Liver (tissue), 9 donors: ENCODE measurements around the gene KLF11. TPM values are rescaled to one million over a fixed set of nuclear protein-coding genes. Genes with fewer than 3 reads are reported as not detected.

ENCODE experiments used
- DNase-seq: peaks from one replicate; pipeline ENCODE4 v3.0.0-alpha.2; 2017; ENCODE audit warnings: low spot score
- H3K27ac ChIP-seq, 2 donors: one replicate each; pipeline ENCODE4 v1.7.0; 2013; ENCODE audit warnings: inconsistent platforms in 2 of 2, low read length in 2 of 2, control low read depth in 1 of 2, low read depth in 1 of 2, mild to moderate bottlenecking in 1 of 2
- H3K27me3 ChIP-seq, 4 donors: one replicate each; pipeline versions ENCODE4 v1.6.1 to v1.7.0; 2013; ENCODE audit warnings: low read length in 3 of 4, inconsistent platforms in 1 of 4, mild to moderate bottlenecking in 1 of 4, moderate library complexity in 1 of 4; ENCODE audit not compliant: control insufficient read depth in 4 of 4, insufficient read depth in 4 of 4
- H3K36me3 ChIP-seq, 4 donors: one replicate each; pipeline versions ENCODE4 v1.6.1 to v1.7.0; 2013; ENCODE audit warnings: low read length in 3 of 4, mild to moderate bottlenecking in 3 of 4, low read depth in 1 of 4, moderate library complexity in 1 of 4; ENCODE audit not compliant: control insufficient read depth in 4 of 4, insufficient read depth in 3 of 4
- H3K4me1 ChIP-seq, 4 donors: one replicate each; pipeline versions ENCODE4 v1.6.1 to v1.7.0; 2013; ENCODE audit warnings: low read length in 3 of 4, mild to moderate bottlenecking in 3 of 4, moderate library complexity in 1 of 4; ENCODE audit not compliant: control insufficient read depth in 4 of 4, insufficient read depth in 4 of 4
- H3K4me3 ChIP-seq, 3 donors: one replicate each; pipeline versions ENCODE4 v1.6.1 to v1.7.0; 2013; ENCODE audit warnings: low read length in 3 of 3, control low read depth in 1 of 3, low read depth in 1 of 3, mild to moderate bottlenecking in 1 of 3
- H3K9ac ChIP-seq, 2 donors: one replicate each; pipeline ENCODE4 v1.7.0; 2013; ENCODE audit warnings: low read length in 2 of 2, mild to moderate bottlenecking in 2 of 2, moderate library complexity in 2 of 2, control low read depth in 1 of 2, low read depth in 1 of 2
- H3K9me3 ChIP-seq, 4 donors: one replicate each; pipeline versions ENCODE4 v1.6.1 to v1.7.0; 2013; ENCODE audit warnings: low read length in 3 of 4; ENCODE audit not compliant: control insufficient read depth in 4 of 4
- CTCF ChIP-seq: fragments of 150-350 bp; IDR thresholded peaks from 2 replicates; pipeline ENCODE4 v1.5.1; 2017; ENCODE audit warnings: improper control_type of control experiment, low read depth, low read length; ENCODE audit not compliant: missing input control
- EGR1 ChIP-seq, 2 donors: IDR thresholded peaks; 2 replicates each; pipeline ENCODE4 v1.6.1; 2016 to 2018; ENCODE audit warnings: antibody characterized with exemption in 2 of 2, low read depth in 2 of 2
- FOXA1 ChIP-seq: IDR thresholded peaks from 2 replicates; pipeline ENCODE4 v1.6.1; 2016; ENCODE audit warnings: antibody characterized with exemption
- FOXA2 ChIP-seq: IDR thresholded peaks from 2 replicates; pipeline ENCODE4 v1.6.1; 2016; ENCODE audit warnings: antibody characterized with exemption
- HNF4A ChIP-seq, 2 donors: conservative IDR thresholded peaks; 2 replicates each; pipeline ENCODE4 v1.6.1; 2016; ENCODE audit warnings: antibody characterized with exemption in 2 of 2, mild to moderate bottlenecking in 2 of 2
- JUND ChIP-seq, 2 donors: IDR thresholded peaks; 2 replicates each; pipeline ENCODE4 v1.6.1; 2016; ENCODE audit warnings: antibody characterized with exemption in 2 of 2
- MAX ChIP-seq: IDR thresholded peaks from 2 replicates; pipeline ENCODE4 v1.6.1; 2016; ENCODE audit warnings: antibody characterized with exemption
- NR2F2 ChIP-seq: IDR thresholded peaks from 2 replicates; pipeline ENCODE4 v1.6.1; 2016; ENCODE audit warnings: antibody characterized with exemption
- RAD21 ChIP-seq, 2 donors: IDR thresholded peaks; 2 replicates each; pipeline ENCODE4 v1.6.1; 2016; ENCODE audit warnings: antibody characterized with exemption in 2 of 2, mild to moderate bottlenecking in 2 of 2
- RXRA ChIP-seq, 2 donors: IDR thresholded peaks; 2 replicates each; pipeline ENCODE4 v1.6.1; 2017 to 2018; ENCODE audit warnings: antibody characterized with exemption in 2 of 2, mild to moderate bottlenecking in 1 of 2
- SP1 ChIP-seq: IDR thresholded peaks from 2 replicates; pipeline ENCODE4 v1.6.1; 2018; ENCODE audit warnings: antibody characterized with exemption, mild to moderate bottlenecking
- TAF1 ChIP-seq: conservative IDR thresholded peaks from 2 replicates; pipeline ENCODE4 v1.6.1; 2016; ENCODE audit warnings: antibody characterized with exemption, mild to moderate bottlenecking
- YY1 ChIP-seq: IDR thresholded peaks from 2 replicates; pipeline ENCODE4 v1.6.1; 2016; ENCODE audit warnings: antibody characterized with exemption, mild to moderate bottlenecking
- ZBTB33 ChIP-seq: IDR thresholded peaks from 2 replicates; pipeline ENCODE4 v1.6.1; 2016; ENCODE audit warnings: antibody characterized with exemption
- WGBS: extraction: QIAGEN DNeasy Blood & Tissue Kit; methylation state at CpG from one replicate; pipeline ENCODE4 v1.1.7; 2013; 5-methylcytosine and 5-hydroxymethylcytosine counted together
- polyA plus RNA-seq, 2 donors: library from polyadenylated mRNA; stranded (reverse) in 1 of 2; unstranded in 1 of 2; fragments of 200-250 nt in 1 of 2; fragments of >200 nt in 1 of 2; fragmentation: Nextera tagmentation in 1 of 2; extraction: Ambion mirVana in 1 of 2; gene quantifications; one replicate each; pipeline versions ENCODE4 v1.2.1 to v1.2.3, GENCODE V29; 2013 to 2015
- total RNA-seq, 2 donors: library from RNA; depleted of rRNA; stranded (reverse); fragments of >200 nt; gene quantifications; one replicate each; pipeline ENCODE4 v1.2.3, GENCODE V29; 2014
- TF ChIP-seq, protein P1 (sequence below): IDR thresholded peaks from 2 replicates; pipeline ENCODE4 v1.6.1; 2016; ENCODE audit warnings: antibody characterized with exemption, mild to moderate bottlenecking
- donor health status: healthy.
- donor health status: healthy.
- donor health status: healthy.
- donor health status: healthy.
- donor health status: healthy.

The KLF11 gene
- total and polyA plus RNA-seq, 4 donors = 10.5 to 43.0 (median 14.5) TPM

DNA sequence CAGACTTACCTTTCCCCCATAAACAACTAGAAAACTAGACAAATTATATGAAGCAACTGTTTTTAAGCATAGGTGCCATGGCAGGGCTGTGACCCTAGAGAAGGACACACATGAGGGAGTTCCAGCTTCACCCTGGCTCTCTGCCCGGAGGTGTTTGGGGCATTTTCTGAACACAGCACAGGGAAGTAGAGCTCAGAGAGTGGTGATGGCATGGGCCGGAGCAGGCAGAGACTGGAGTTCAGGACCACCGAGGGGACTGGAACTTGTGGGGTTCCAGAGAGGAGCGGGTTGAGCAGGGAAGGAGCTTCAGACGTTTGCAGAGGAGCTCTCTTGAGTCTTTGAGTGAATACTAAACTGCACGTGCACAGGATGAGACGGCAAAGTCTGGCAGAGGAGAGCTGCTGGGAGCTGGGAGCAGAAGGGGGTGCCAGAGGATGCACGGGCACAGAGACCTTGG is 26.5 kb upstream of the KLF11 start:
- no peak overlapping the region for H3K4me3 ChIP-seq
- no peak for TF ChIP-seq CTCF
- peak; percentile 96 to 97 for TF ChIP-seq RXRA (IDR thresholded peaks at IDR 0.05)
- peak; percentile 54 for TF ChIP-seq YY1
- TF ChIP-seq, protein P1, sequence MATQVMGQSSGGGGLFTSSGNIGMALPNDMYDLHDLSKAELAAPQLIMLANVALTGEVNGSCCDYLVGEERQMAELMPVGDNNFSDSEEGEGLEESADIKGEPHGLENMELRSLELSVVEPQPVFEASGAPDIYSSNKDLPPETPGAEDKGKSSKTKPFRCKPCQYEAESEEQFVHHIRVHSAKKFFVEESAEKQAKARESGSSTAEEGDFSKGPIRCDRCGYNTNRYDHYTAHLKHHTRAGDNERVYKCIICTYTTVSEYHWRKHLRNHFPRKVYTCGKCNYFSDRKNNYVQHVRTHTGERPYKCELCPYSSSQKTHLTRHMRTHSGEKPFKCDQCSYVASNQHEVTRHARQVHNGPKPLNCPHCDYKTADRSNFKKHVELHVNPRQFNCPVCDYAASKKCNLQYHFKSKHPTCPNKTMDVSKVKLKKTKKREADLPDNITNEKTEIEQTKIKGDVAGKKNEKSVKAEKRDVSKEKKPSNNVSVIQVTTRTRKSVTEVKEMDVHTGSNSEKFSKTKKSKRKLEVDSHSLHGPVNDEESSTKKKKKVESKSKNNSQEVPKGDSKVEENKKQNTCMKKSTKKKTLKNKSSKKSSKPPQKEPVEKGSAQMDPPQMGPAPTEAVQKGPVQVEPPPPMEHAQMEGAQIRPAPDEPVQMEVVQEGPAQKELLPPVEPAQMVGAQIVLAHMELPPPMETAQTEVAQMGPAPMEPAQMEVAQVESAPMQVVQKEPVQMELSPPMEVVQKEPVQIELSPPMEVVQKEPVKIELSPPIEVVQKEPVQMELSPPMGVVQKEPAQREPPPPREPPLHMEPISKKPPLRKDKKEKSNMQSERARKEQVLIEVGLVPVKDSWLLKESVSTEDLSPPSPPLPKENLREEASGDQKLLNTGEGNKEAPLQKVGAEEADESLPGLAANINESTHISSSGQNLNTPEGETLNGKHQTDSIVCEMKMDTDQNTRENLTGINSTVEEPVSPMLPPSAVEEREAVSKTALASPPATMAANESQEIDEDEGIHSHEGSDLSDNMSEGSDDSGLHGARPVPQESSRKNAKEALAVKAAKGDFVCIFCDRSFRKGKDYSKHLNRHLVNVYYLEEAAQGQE = peak; percentile 64
- TF ChIP-seq TAF1 = no peak
- peak; percentile 44 to 54 for TF ChIP-seq HNF4A (conservative IDR thresholded peaks at IDR 0.05)
- TF ChIP-seq FOXA1 = no peak
- TF ChIP-seq SP1 = peak; percentile 89
- peak; percentile 56 for TF ChIP-seq MAX
- TF ChIP-seq EGR1 (IDR thresholded peaks at IDR 0.05; ENCODE audit: low read depth in 2 of 2) = peak in 1 of 2 donors; percentile 43
- TF ChIP-seq RAD21 (IDR thresholded peaks at IDR 0.05) = peak in 1 of 2 donors; percentile 37
- H3K27me3 ChIP-seq = no peaks in the 10 kb centered on the region
- H3K4me1 ChIP-seq = peaks cover 14 to 35% (median 27%) of the 10 kb centered on the region in 4 donors
- H3K36me3 ChIP-seq = no peaks in the 10 kb centered on the region
- peak overlapping the region; percentile 64 to 72 for H3K27ac ChIP-seq
- DNase-seq = no peak
- H3K9me3 ChIP-seq = no peaks in the 10 kb centered on the region
- H3K9ac ChIP-seq = peak overlapping the region in 1 of 2 donors; percentile 42
- 60% methylated on average over 8 of the region's 8 CpGs for WGBS

- no peak for DNase-seq
- 72% methylated on average over 5 of the region's 5 CpGs for WGBS
- TF ChIP-seq CTCF (no peak), FOXA1 (no peak), FOXA2 (peak; percentile 51), EGR1 (IDR thresholded peaks at IDR 0.05; ENCODE audit: low read depth in 2 of 2) (peak in 1 of 2 donors; percentile 91), YY1 (no peak), SP1 (peak; percentile 78), JUND (IDR thresholded peaks at IDR 0.05) (peak in 1 of 2 donors; percentile 75), NR2F2 (no peak), ZBTB33 (peak; percentile 35), HNF4A (conservative IDR thresholded peaks at IDR 0.05) (peak; percentile 74 to 94), RXRA (IDR thresholded peaks at IDR 0.05) (peak; percentile 70 to 96), MAX (peak; percentile 90), RAD21 (IDR thresholded peaks at IDR 0.05) (no peak)
- TF ChIP-seq, protein P1 = no peak
These were observed 25.9 kb upstream of the KLF11 start for GRCh38 chr2:10017313-10017941.

More at GRCh38 chr2:10017313-10017941, 25.9 kb upstream of the KLF11 start:
- Histone ChIP-seq H3K9me3 (no peaks in the 10 kb centered on the region), H3K9ac (peak overlapping the region in 1 of 2 donors; percentile 42), H3K4me3 (no peak overlapping the region), H3K4me1 (peaks cover 14 to 35% (median 26%) of the 10 kb centered on the region in 4 donors), H3K27ac (peak overlapping the region; percentile 64 to 72), H3K27me3 (no peaks in the 10 kb centered on the region), H3K36me3 (no peaks in the 10 kb centered on the region)
